HepG2 (cell line): ENCODE measurements around the gene ZNF491. TPM values are rescaled to one million over a fixed set of nuclear protein-coding genes. Genes with fewer than 3 reads are reported as not detected.

Experiments used
- AKAP8 ChIP-seq: sonication (generic); formaldehyde crosslinking; IDR thresholded peaks from 2 replicates; pipeline ENCODE4 v1.5.1; 2020; ENCODE audit warnings: mild to moderate bottlenecking, missing genetic modification reagents
- CBFB ChIP-seq: sonication (generic); formaldehyde crosslinking; IDR thresholded peaks from 2 replicates; pipeline ENCODE4 v1.4.0; 2020; ENCODE audit warnings: missing genetic modification reagents
- CHD4 ChIP-seq: fragments of 200-600 bp; sonication (generic); IDR thresholded peaks from 2 replicates; pipeline ENCODE4 v1.7.0; 2017; ENCODE audit warnings: mild to moderate bottlenecking, low read length, borderline replicate concordance
- ELK4 ChIP-seq: sonication (generic); formaldehyde crosslinking; IDR thresholded peaks from 2 replicates; pipeline ENCODE4 v1.9.0; 2021; ENCODE audit warnings: missing genetic modification reagents, borderline replicate concordance
- FLYWCH1 ChIP-seq: sonication (generic); formaldehyde crosslinking; IDR thresholded peaks from 2 replicates; pipeline ENCODE4 v1.8.1; 2023; ENCODE audit warnings: mild to moderate bottlenecking, missing genetic modification reagents
- FOXC1 ChIP-seq: sonication (generic); formaldehyde crosslinking; IDR thresholded peaks from 2 replicates; pipeline ENCODE4 v1.8.0; 2022; ENCODE audit warnings: mild to moderate bottlenecking, missing genetic modification reagents, borderline replicate concordance
- HOXA9 ChIP-seq: sonication (generic); formaldehyde crosslinking; IDR thresholded peaks from 2 replicates; pipeline ENCODE4 v1.8.1; 2022; ENCODE audit warnings: missing genetic modification reagents, mild to moderate bottlenecking, moderate library complexity, borderline replicate concordance
- JARID2 ChIP-seq: sonication (generic); formaldehyde crosslinking; IDR thresholded peaks from 2 replicates; pipeline ENCODE4 v1.8.1; 2023; ENCODE audit warnings: missing genetic modification reagents, inconsistent platforms; ENCODE audit not compliant: insufficient replicate concordance
- JUN ChIP-seq: sonication (generic); formaldehyde crosslinking; IDR thresholded peaks from 2 replicates; pipeline ENCODE4 v1.4.0; 2020; ENCODE audit warnings: mild to moderate bottlenecking, missing genetic modification reagents
- KAT8 ChIP-seq: IDR thresholded peaks from 2 replicates; pipeline ENCODE4 v1.6.1; 2016; ENCODE audit warnings: missing genetic modification reagents, missing compliant biosample characterization
- MZF1 ChIP-seq: sonication (generic); formaldehyde crosslinking; IDR thresholded peaks from 2 replicates; pipeline ENCODE4 v1.8.1; 2023; ENCODE audit warnings: mild to moderate bottlenecking, missing genetic modification reagents, borderline replicate concordance
- NCOA5 ChIP-seq: sonication (generic); formaldehyde crosslinking; IDR thresholded peaks from 2 replicates; pipeline ENCODE4 v1.4.0; 2020; ENCODE audit warnings: missing genetic modification reagents
- RCOR2 ChIP-seq: IDR thresholded peaks from 2 replicates; pipeline ENCODE4 v1.6.1; 2016; ENCODE audit warnings: missing biosample characterization, missing genetic modification reagents
- RFXAP ChIP-seq: sonication (generic); formaldehyde crosslinking; IDR thresholded peaks from 2 replicates; pipeline ENCODE4 v1.4.0; 2020; ENCODE audit warnings: missing genetic modification reagents, borderline replicate concordance
- SIX1 ChIP-seq: sonication (generic); formaldehyde crosslinking; IDR thresholded peaks from 2 replicates; pipeline ENCODE4 v1.4.0; 2020; ENCODE audit warnings: missing genetic modification reagents, borderline replicate concordance
- SMAD1 ChIP-seq: sonication (generic); formaldehyde crosslinking; IDR thresholded peaks from 2 replicates; pipeline ENCODE4 v1.4.0; 2020; ENCODE audit warnings: missing genetic modification reagents, low read depth, mild to moderate bottlenecking, borderline replicate concordance
- SNAPC2 ChIP-seq: sonication (generic); formaldehyde crosslinking; IDR thresholded peaks from 2 replicates; pipeline ENCODE4 v1.8.1; 2022; ENCODE audit warnings: mild to moderate bottlenecking, missing genetic modification reagents
- ZBTB1 ChIP-seq: sonication (generic); formaldehyde crosslinking; IDR thresholded peaks from 2 replicates; pipeline ENCODE4 v1.4.0; 2020; ENCODE audit warnings: missing genetic modification reagents, borderline replicate concordance
- ZNF180 ChIP-seq: sonication (generic); formaldehyde crosslinking; IDR thresholded peaks from 2 replicates; pipeline ENCODE4 v1.4.0; 2020; ENCODE audit warnings: low read depth, missing genetic modification reagents, borderline replicate concordance
- ZNF317 ChIP-seq: sonication (generic); formaldehyde crosslinking; IDR thresholded peaks from 2 replicates; pipeline ENCODE4 v1.5.0; 2020; ENCODE audit warnings: mild to moderate bottlenecking, missing genetic modification reagents
- polyA plus RNA-seq, 8 experiments: library from polyadenylated mRNA; depleted of rRNA in 3 of 8; stranded (reverse) in 7 of 8; unstranded in 1 of 8; fragments of >200 nt; fragmentation: Illumina TruSeq in 4 of 8; extraction: Trizol in 4 of 8; gene quantifications; 2 replicates each; pipeline versions ENCODE4 v1.2.1 to v1.2.3, GENCODE V29; 2011 to 2016; ENCODE audit warnings: low read depth in 4 of 8, missing spikeins in 1 of 8, mixed read lengths in 1 of 8; ENCODE audit not compliant: insufficient read depth in 1 of 8
- total RNA-seq, 5 experiments: library from RNA; depleted of rRNA; stranded (reverse); fragments of >200 nt; fragmentation: Illumina TruSeq; extraction: Trizol; gene quantifications; 2 replicates each; pipeline ENCODE4 v1.2.3, GENCODE V29; 2016; ENCODE audit warnings: low read depth in 1 of 5
- TF ChIP-seq, protein P1 (sequence below): sonication (generic); formaldehyde crosslinking; IDR thresholded peaks from 2 replicates; pipeline ENCODE4 v1.5.0; 2020; ENCODE audit warnings: mild to moderate bottlenecking, missing genetic modification reagents, borderline replicate concordance
- TF ChIP-seq, protein P2 (sequence below): sonication (generic); formaldehyde crosslinking; IDR thresholded peaks from 2 replicates; pipeline ENCODE4 v1.8.0; 2022; ENCODE audit warnings: mild to moderate bottlenecking, missing genetic modification reagents, moderate library complexity

The ZNF491 gene
- total and polyA plus RNA-seq, 2 of the 13 experiments (the other 11 are each of a cell fraction or from before 2014, with no cell fraction given), result 0.57 to 2.2 TPM

GRCh38 chr19:11766597-11767591, 31.4 kb upstream of the ZNF491 start, which contains the start of gene ZNF441 (continued):
- TF ChIP-seq, protein P1, sequence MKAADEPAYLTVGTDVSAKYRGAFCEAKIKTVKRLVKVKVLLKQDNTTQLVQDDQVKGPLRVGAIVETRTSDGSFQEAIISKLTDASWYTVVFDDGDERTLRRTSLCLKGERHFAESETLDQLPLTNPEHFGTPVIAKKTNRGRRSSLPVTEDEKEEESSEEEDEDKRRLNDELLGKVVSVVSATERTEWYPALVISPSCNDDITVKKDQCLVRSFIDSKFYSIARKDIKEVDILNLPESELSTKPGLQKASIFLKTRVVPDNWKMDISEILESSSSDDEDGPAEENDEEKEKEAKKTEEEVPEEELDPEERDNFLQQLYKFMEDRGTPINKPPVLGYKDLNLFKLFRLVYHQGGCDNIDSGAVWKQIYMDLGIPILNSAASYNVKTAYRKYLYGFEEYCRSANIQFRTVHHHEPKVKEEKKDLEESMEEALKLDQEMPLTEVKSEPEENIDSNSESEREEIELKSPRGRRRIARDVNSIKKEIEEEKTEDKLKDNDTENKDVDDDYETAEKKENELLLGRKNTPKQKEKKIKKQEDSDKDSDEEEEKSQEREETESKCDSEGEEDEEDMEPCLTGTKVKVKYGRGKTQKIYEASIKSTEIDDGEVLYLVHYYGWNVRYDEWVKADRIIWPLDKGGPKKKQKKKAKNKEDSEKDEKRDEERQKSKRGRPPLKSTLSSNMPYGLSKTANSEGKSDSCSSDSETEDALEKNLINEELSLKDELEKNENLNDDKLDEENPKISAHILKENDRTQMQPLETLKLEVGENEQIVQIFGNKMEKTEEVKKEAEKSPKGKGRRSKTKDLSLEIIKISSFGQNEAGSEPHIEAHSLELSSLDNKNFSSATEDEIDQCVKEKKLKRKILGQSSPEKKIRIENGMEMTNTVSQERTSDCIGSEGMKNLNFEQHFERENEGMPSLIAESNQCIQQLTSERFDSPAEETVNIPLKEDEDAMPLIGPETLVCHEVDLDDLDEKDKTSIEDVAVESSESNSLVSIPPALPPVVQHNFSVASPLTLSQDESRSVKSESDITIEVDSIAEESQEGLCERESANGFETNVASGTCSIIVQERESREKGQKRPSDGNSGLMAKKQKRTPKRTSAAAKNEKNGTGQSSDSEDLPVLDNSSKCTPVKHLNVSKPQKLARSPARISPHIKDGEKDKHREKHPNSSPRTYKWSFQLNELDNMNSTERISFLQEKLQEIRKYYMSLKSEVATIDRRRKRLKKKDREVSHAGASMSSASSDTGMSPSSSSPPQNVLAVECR (CRISPR knock-in tag), result peak; percentile 86
- 0 out of 2 replicates have a peak, but pooled peaks have one; percentile 17 for TF ChIP-seq CBFB
- no peak for TF ChIP-seq ZNF317 (CRISPR knock-in tag)
- TF ChIP-seq SIX1 (CRISPR knock-in tag), result no peak
- no peak for TF ChIP-seq CHD4
- TF ChIP-seq RCOR2, result no peak
- no peak for TF ChIP-seq NCOA5
- no peak for TF ChIP-seq SMAD1 (CRISPR knock-in tag)
- no peak for TF ChIP-seq ZNF180 (CRISPR knock-in tag)
- peak; percentile 85 for TF ChIP-seq KAT8
- no peak for TF ChIP-seq ZBTB1 (CRISPR knock-in tag)
- no peak for TF ChIP-seq FOXC1 (CRISPR knock-in tag)
- no peak for TF ChIP-seq ELK4 (CRISPR knock-in tag)
- TF ChIP-seq MZF1, result no peak
- TF ChIP-seq AKAP8, result no peak
- TF ChIP-seq, protein P2, sequence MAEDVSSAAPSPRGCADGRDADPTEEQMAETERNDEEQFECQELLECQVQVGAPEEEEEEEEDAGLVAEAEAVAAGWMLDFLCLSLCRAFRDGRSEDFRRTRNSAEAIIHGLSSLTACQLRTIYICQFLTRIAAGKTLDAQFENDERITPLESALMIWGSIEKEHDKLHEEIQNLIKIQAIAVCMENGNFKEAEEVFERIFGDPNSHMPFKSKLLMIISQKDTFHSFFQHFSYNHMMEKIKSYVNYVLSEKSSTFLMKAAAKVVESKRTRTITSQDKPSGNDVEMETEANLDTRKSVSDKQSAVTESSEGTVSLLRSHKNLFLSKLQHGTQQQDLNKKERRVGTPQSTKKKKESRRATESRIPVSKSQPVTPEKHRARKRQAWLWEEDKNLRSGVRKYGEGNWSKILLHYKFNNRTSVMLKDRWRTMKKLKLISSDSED (CRISPR knock-in tag), result no peak
- TF ChIP-seq FLYWCH1 (CRISPR knock-in tag), result no peak
- TF ChIP-seq RFXAP (CRISPR knock-in tag), result no peak
- no peak for TF ChIP-seq JARID2 (CRISPR knock-in tag)
- TF ChIP-seq JUN, result no peak
- TF ChIP-seq SNAPC2 (CRISPR knock-in tag), result peak; percentile 90; the same call in 1 of the 2 replicates
- TF ChIP-seq HOXA9 (CRISPR knock-in tag), result no peak
